GM12892 (cell line): ENCODE measurements around the gene FBXL13.

Experiments used
- POLR2A ChIP-seq: IDR thresholded peaks from 2 replicates; pipeline ENCODE4 v1.6.1; 2011; ENCODE audit warnings: low read depth, low read length, control low read depth
- POLR2AphosphoS5 ChIP-seq: IDR thresholded peaks from 2 replicates; pipeline ENCODE4 v1.6.1; 2011; ENCODE audit warnings: low read depth, low read length, control low read depth
- TAF1 ChIP-seq: IDR thresholded peaks from 2 replicates; pipeline ENCODE4 v1.6.1; 2011; ENCODE audit warnings: low read depth, mild to moderate bottlenecking, control low read depth, low read length, borderline replicate concordance

GRCh38 chr7:103097041-103097440 lies 22.4 kb upstream of the FBXL13 start:
- TF ChIP-seq POLR2AphosphoS5 (no peak), POLR2A (no peak), TAF1 (no peak)
